H9 (cell line): ENCODE data around the gene CDK17. TPM values are rescaled to one million over a fixed set of nuclear protein-coding genes. Genes with fewer than 3 reads are reported as not detected.

ENCODE experiments used
- DNase-seq: peaks from one replicate; pipeline ENCODE4 v3.0.0-alpha.2; 2017
- H2AFZ ChIP-seq: one replicate; pipeline ENCODE4 v1.6.1; 2013; ENCODE audit warnings: mild to moderate bottlenecking, low read length, control low read depth, moderate library complexity
- H2AK5ac ChIP-seq: 2 replicates; pipeline ENCODE4 v1.6.1; 2013; ENCODE audit warnings: low read length, control low read depth, mixed read lengths; ENCODE audit not compliant: insufficient read length
- H2BK120ac ChIP-seq: one replicate; pipeline ENCODE4 v1.6.1; 2013; ENCODE audit warnings: low read depth, mild to moderate bottlenecking, low read length, control low read depth, inconsistent platforms; ENCODE audit not compliant: poor library complexity, severe bottlenecking
- H2BK12ac ChIP-seq: 2 replicates; pipeline ENCODE4 v1.6.1; 2013; ENCODE audit warnings: low read length, control low read depth, mixed read lengths, low read depth; ENCODE audit not compliant: insufficient read length
- H2BK15ac ChIP-seq: 2 replicates; pipeline ENCODE4 v1.6.1; 2013; ENCODE audit warnings: low read depth, low read length, control low read depth
- H2BK20ac ChIP-seq: one replicate; pipeline ENCODE4 v1.6.1; 2013; ENCODE audit warnings: low read depth, mild to moderate bottlenecking, low read length, control low read depth, inconsistent platforms; ENCODE audit not compliant: poor library complexity, severe bottlenecking
- H2BK5ac ChIP-seq: 2 replicates; pipeline ENCODE4 v1.6.1; 2013; ENCODE audit warnings: low read length, control low read depth, mixed read lengths; ENCODE audit not compliant: insufficient read length
- H3K14ac ChIP-seq: 2 replicates; pipeline ENCODE4 v1.6.1; 2013; ENCODE audit warnings: low read length, control low read depth; ENCODE audit not compliant: insufficient read depth
- H3K18ac ChIP-seq: 2 replicates; pipeline ENCODE4 v1.6.1; 2013; ENCODE audit warnings: low read depth, mild to moderate bottlenecking, mixed read lengths, low read length, control low read depth; ENCODE audit not compliant: insufficient read length
- H3K23ac ChIP-seq: 2 replicates; pipeline ENCODE4 v1.6.1; 2013; ENCODE audit warnings: low read length, control low read depth, mixed read lengths, low read depth; ENCODE audit not compliant: insufficient read length
- H3K23me2 ChIP-seq: 2 replicates; pipeline ENCODE4 v1.6.1; 2013; ENCODE audit warnings: low read depth, mild to moderate bottlenecking, mixed read lengths, low read length, control low read depth; ENCODE audit not compliant: insufficient read length, poor library complexity, severe bottlenecking
- H3K27ac ChIP-seq: 2 replicates; pipeline ENCODE4 v1.5.1; 2013; ENCODE audit warnings: low read length, control low read depth, mixed read lengths, low read depth; ENCODE audit not compliant: insufficient read length
- H3K27me3 ChIP-seq: 2 replicates; pipeline ENCODE4 v1.6.1; 2013; ENCODE audit warnings: low read length, control low read depth, inconsistent platforms; ENCODE audit not compliant: insufficient read depth
- H3K4ac ChIP-seq: 2 replicates; pipeline ENCODE4 v1.6.1; 2013; ENCODE audit warnings: low read depth, mild to moderate bottlenecking, control low read depth, inconsistent platforms, low read length, moderate library complexity
- H3K4me1 ChIP-seq: 2 replicates; pipeline ENCODE4 v1.6.1; 2013; ENCODE audit warnings: low read length, control low read depth, inconsistent platforms; ENCODE audit not compliant: insufficient read depth
- H3K4me2 ChIP-seq: 2 replicates; pipeline ENCODE4 v1.6.1; 2013; ENCODE audit warnings: low read length, control low read depth, mixed read lengths; ENCODE audit not compliant: insufficient read length, insufficient read depth
- H3K56ac ChIP-seq: 2 replicates; pipeline ENCODE4 v1.6.1; 2013; ENCODE audit warnings: low read depth, mild to moderate bottlenecking, mixed read lengths, low read length, control low read depth; ENCODE audit not compliant: insufficient read length
- H3K79me1 ChIP-seq: 2 replicates; pipeline ENCODE4 v1.6.1; 2013; ENCODE audit warnings: low read depth, mild to moderate bottlenecking, moderate library complexity, low read length, control low read depth, inconsistent platforms; ENCODE audit not compliant: insufficient read depth, poor library complexity, severe bottlenecking
- H3K79me2 ChIP-seq: 2 replicates; pipeline ENCODE4 v1.6.1; 2013; ENCODE audit warnings: low read length, control low read depth, inconsistent platforms; ENCODE audit not compliant: insufficient read depth
- H3K9ac ChIP-seq: 2 replicates; pipeline ENCODE4 v1.6.1; 2013; ENCODE audit warnings: low read length, control low read depth, mixed read lengths; ENCODE audit not compliant: insufficient read length; ENCODE audit errors: extremely low read depth
- H3K9me3 ChIP-seq: one replicate; pipeline ENCODE4 v1.6.1; 2013; ENCODE audit warnings: low read depth, low read length, inconsistent platforms; ENCODE audit not compliant: control insufficient read depth
- H3T11ph ChIP-seq: one replicate; pipeline ENCODE4 v1.6.1; 2013; ENCODE audit warnings: mild to moderate bottlenecking, low read length, control low read depth, inconsistent platforms
- H4K20me1 ChIP-seq: one replicate; pipeline ENCODE4 v1.6.1; 2013; ENCODE audit not compliant: control insufficient read depth, insufficient read length, insufficient read depth
- H4K5ac ChIP-seq: 2 replicates; pipeline ENCODE4 v1.6.1; 2013; ENCODE audit warnings: low read depth, mild to moderate bottlenecking, mixed read lengths, low read length, control low read depth; ENCODE audit not compliant: insufficient read length
- H4K8ac ChIP-seq: replicated peaks from 2 replicates; pipeline ENCODE4 v1.6.1; 2013; ENCODE audit warnings: low read length, control low read depth, mixed read lengths, low read depth; ENCODE audit not compliant: insufficient read length
- H4K91ac ChIP-seq: 2 replicates; pipeline ENCODE4 v1.6.1; 2013; ENCODE audit warnings: low read depth, mild to moderate bottlenecking, moderate library complexity, mixed read lengths, low read length, control low read depth; ENCODE audit not compliant: insufficient read length
- H3K27ac Mint-ChIP-seq, 3 experiments: 2 replicates in 2 of 3; 3 replicates in 1 of 3; pipeline ENCODE4 v1.8.0; 2020 to 2021; ENCODE audit warnings: mixed read lengths in 3 of 3, mild to moderate bottlenecking in 1 of 3, moderate library complexity in 1 of 3
- H3K27me3 Mint-ChIP-seq: 2 replicates; pipeline ENCODE4 v1.8.0; 2021; ENCODE audit warnings: low read depth, mild to moderate bottlenecking, moderate library complexity, mixed read lengths
- H3K36me3 Mint-ChIP-seq, 3 experiments: 2 replicates in 2 of 3; 3 replicates in 1 of 3; pipeline ENCODE4 v1.8.0; 2020 to 2021; ENCODE audit warnings: low read depth in 3 of 3, mixed read lengths in 3 of 3; ENCODE audit not compliant: insufficient read depth in 1 of 3
- H3K4me1 Mint-ChIP-seq, 2 experiments: 2 replicates each; pipeline ENCODE4 v1.8.0; 2020; ENCODE audit warnings: mixed read lengths in 2 of 2
- H3K4me3 Mint-ChIP-seq, 2 experiments: 2 replicates in 1 of 2; 3 replicates in 1 of 2; pipeline ENCODE4 v1.8.0; 2020 to 2021; ENCODE audit warnings: mild to moderate bottlenecking in 2 of 2, mixed read lengths in 2 of 2, moderate library complexity in 1 of 2
- H3K9me3 Mint-ChIP-seq, 2 experiments: 2 replicates in 1 of 2; 3 replicates in 1 of 2; pipeline ENCODE4 v1.8.0; 2020; ENCODE audit warnings: mild to moderate bottlenecking in 2 of 2, mixed read lengths in 2 of 2, moderate library complexity in 1 of 2
- WGBS: extraction: QIAGEN DNeasy Blood & Tissue Kit; methylation state at CpG from one replicate; pipeline ENCODE4 v1.1.7; 2013; ENCODE audit warnings: missing lambda C conversion rate, low lambda C conversion rate, mixed read lengths; ENCODE audit not compliant: insufficient read length; ENCODE audit errors: extremely low coverage; 5-methylcytosine and 5-hydroxymethylcytosine counted together
- total RNA-seq: library from RNA; stranded (reverse); gene quantifications from 2 replicates; pipeline ENCODE4 v1.2.1, GENCODE V29; 2021
- TF ChIP-seq, protein P1 (sequence below): fragments of 200-600 bp; sonication (generic); conservative IDR thresholded peaks from 3 replicates; pipeline ENCODE4 v1.8.0; 2021; ENCODE audit warnings: antibody characterized with exemption, mild to moderate bottlenecking

Gene CDK17
- total RNA-seq, 1 experiment from 2014 or later, result 28.8 TPM

DNA sequence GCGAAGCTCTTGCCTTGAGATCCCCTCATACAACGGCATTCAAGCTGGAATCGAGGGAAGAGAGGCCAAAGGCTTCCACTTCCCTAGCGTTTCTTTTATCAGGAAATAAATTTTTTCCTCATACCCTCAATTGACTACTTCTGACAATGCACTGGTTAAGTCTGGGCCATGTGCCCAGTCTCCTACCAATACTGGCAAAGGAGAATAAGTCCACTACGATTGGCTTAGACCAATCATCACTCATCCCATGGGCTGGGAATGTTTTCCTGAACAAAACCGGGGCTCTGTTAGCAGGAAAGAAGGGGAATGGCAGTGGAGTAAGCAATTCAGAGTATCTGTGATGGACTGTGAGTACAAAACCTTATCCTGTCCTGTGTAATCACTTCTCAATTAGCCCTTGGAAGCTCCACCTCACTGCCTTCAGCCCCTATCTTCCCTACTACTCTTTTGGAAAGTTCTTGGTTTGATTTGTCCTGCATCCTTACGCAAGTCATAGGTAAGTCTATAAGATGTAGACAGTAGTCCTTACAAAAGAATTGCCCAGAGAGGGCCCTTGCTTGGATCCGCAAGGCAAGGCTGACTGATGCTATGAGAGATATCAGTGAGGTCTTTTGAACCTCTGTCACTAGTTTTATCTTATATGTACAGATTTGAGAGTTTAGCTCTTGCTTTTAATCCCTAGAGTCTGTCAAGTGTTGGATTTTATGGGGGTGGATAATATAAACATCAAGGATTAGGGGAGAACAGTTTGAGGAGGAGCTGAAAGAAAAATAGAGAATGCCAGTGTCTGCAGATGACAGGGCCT, 36.3 kb upstream of the CDK17 start:
- no CpG with 5 or more reads among the region's 8 CpGs for WGBS
- Histone ChIP-seq H3K56ac (no peak overlapping the region), H2BK5ac (no peak overlapping the region), H2BK12ac (no peak overlapping the region), H2BK20ac (no peak overlapping the region), H3K27me3 (no peaks in the 10 kb centered on the region), H3K9ac (no peak overlapping the region), H3K79me1 (no peaks in the 10 kb centered on the region), H3K9me3 (no peaks in the 10 kb centered on the region), H3T11ph (no peak overlapping the region), H3K79me2 (no peaks in the 10 kb centered on the region), H3K4me2 (no peak overlapping the region), H4K8ac (no peak overlapping the region), H4K91ac (no peak overlapping the region), H4K5ac (no peak overlapping the region), H3K27ac (no peak overlapping the region), H2BK15ac (no peak overlapping the region), H2BK120ac (no peak overlapping the region), H2AK5ac (no peak overlapping the region), H3K18ac (no peak overlapping the region), H2AFZ (no peak overlapping the region), H3K4ac (no peak overlapping the region), H3K23ac (no peak overlapping the region), H4K20me1 (no peaks in the 10 kb centered on the region), H3K23me2 (no peaks in the 10 kb centered on the region), H3K4me1 (no peaks in the 10 kb centered on the region), H3K14ac (no peak overlapping the region)
- DNase-seq, result no peak
- H3K27me3 Mint-ChIP-seq, result no peaks in the 10 kb centered on the region
- H3K4me3 Mint-ChIP-seq, result no peak overlapping the region
- no peaks in the 10 kb centered on the region for H3K36me3 Mint-ChIP-seq
- no peaks in the 10 kb centered on the region for H3K9me3 Mint-ChIP-seq
- no peaks in the 10 kb centered on the region for H3K4me1 Mint-ChIP-seq
- TF ChIP-seq, protein P1, sequence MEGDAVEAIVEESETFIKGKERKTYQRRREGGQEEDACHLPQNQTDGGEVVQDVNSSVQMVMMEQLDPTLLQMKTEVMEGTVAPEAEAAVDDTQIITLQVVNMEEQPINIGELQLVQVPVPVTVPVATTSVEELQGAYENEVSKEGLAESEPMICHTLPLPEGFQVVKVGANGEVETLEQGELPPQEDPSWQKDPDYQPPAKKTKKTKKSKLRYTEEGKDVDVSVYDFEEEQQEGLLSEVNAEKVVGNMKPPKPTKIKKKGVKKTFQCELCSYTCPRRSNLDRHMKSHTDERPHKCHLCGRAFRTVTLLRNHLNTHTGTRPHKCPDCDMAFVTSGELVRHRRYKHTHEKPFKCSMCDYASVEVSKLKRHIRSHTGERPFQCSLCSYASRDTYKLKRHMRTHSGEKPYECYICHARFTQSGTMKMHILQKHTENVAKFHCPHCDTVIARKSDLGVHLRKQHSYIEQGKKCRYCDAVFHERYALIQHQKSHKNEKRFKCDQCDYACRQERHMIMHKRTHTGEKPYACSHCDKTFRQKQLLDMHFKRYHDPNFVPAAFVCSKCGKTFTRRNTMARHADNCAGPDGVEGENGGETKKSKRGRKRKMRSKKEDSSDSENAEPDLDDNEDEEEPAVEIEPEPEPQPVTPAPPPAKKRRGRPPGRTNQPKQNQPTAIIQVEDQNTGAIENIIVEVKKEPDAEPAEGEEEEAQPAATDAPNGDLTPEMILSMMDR, result no peak
- no peak overlapping the region for H3K27ac Mint-ChIP-seq
